Kasumi-1 (cell line): ENCODE measurements around the gene ROR1.

Source experiments
- DNase-seq, 2 experiments: peaks; one replicate each; lab custom pipeline; 2025; lab: John Stamatoyannopoulos, UW

ROR1 gene

DNA sequence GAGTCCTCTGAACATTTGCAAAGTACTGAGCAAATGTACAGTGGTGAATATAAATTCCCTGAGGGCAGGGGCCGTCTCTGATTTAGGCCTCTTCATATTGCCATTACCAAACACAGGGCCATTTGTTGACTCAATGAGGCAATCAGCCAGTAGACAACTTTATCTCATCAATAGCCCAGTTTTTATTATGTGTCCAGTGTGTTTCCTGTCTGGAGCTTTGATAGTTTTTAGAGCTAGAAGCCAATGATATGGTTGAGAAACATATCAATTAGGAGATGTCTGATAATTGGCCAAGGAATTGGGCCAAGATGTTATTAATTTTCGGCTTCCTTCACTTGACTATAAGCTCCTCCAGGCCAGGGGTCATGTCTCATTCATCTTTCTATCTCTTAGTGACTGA lies 163.0 kb downstream of the ROR1 start:
- no peak for DNase-seq

DNA sequence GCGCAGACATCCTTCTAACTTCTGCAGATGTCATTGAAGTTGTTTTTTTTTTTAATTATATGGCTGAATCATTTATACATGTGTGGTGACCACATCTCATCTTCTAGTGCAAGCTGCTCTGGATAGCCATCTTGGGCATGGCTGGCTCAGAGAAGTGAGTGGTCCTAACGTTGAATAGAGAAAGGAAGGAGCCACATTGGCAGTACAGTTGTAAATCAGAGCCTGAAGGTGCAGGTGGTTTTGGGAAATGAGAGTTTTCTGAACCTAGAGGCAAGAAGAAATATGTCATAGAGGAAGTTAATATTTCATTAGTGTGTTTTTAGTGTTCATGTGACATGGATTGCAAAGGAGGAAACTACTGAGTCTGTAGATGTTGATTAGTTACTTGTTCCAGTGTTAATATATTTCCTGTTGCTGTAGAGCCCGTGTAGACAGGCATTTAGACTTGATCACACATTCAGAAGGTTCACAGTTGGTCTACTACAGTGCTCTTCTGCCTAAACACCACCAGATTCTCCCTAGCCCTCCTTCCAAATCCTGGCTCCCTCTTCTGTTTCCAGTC lies 163.7 kb downstream of the ROR1 start:
- DNase-seq, result no peak

DNA sequence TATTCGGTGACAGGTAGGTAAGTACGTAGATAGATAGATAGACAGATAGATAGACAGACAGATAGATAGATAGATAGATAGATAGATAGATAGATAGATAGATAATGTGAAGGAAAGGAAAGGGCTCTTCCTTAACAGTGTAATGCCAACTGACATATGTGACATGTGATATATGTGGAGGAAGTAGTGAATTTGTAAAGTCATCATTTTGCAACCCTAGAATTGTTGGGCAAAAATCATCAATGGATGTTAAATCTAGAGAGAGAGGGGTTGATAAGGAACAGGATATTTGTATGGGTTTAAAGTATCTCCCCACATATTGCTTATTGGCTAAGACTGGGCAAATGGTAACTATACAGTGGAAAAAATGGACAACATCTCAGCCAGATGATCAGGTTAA lies 166.6 kb downstream of the ROR1 start:
- DNase-seq, result no peak

DNA sequence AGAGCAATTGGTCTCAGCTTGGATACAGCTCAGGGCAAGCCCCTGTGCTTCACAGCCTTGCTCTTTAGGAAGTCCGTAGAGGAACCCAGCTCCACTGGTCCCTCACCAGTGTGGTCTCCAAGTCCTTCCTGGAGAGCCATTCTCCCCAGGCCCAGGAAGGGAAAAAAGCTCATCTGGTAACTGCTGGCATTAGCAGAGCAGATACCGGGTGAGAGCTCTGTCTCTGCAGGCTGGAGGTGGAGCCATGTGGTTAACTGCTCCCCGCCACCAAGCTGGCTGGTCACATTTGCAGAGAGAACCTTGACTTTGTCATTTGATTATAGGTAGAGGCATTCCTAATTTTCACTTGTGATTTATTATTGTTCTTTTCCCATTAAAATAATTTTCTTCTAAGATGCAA lies 169.6 kb downstream of the ROR1 start:
- DNase-seq, result no peak

DNA sequence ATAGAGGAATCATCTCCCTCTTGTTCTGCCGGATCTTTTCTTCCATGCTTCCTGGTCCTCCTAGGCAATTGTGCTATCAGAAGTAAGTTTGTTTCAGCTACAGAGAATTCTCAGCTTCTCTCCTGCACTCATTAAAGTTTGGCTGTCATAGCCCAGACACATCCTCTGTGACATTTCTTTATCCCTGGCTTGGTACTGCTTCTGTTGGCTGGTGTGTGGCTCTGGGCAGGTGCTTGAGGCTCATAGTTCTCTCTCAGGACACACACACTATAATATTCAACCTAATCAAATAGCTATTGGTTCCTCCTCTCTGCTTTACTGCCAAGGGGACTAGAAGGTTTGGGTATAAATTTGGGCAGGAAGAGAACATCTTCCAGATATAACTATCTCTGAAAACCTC lies 172.1 kb downstream of the ROR1 start:
- DNase-seq, result no peak

DNA sequence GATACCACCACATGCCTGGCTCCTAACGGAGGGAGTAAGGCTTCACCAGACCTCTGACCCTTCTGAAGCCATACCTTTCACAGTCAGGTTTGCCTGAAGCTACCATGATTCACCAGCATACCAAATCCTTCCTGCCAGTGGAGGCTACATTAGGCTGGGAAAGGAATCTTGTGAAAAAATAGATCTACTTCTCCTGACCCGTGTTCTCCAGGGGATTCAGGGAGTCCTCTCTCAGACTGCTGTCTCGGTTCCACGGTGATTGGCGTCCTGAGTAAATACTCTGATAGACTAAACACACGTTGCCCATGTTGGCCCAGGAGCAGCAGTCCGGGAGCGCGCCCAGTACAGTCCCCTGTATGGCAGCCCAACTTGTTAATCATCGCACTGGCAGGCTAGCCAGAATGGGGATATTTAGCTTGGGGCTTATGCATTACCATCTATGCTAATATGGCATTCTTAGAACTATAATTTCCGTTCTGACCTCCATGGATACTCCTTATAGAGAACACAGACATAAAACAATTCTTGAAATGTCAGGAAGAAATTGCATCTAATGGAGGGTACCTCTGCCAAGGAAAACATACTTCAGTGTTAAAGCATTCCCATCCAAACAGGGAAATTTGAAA lies 173.2 kb downstream of the ROR1 start:
- DNase-seq, result no peak

DNA sequence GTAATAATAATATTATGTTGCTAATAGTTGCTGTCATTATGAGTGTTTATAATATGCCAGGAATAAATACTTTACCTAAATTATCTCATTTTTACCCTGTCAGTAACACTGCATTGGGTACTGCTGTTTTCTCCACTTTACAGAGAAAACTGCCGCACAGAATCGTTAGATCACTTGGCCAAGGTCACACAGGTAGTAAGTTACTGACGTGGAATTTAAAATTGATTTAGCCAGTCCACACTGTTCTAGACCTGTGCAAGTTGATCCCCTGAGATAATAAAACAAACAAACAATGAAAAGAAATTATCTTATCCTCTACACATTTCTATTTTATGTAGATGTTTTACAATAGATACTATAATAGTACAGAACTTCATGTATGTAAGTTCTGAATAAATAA lies 174.1 kb downstream of the ROR1 start:
- DNase-seq, result no peak

DNA sequence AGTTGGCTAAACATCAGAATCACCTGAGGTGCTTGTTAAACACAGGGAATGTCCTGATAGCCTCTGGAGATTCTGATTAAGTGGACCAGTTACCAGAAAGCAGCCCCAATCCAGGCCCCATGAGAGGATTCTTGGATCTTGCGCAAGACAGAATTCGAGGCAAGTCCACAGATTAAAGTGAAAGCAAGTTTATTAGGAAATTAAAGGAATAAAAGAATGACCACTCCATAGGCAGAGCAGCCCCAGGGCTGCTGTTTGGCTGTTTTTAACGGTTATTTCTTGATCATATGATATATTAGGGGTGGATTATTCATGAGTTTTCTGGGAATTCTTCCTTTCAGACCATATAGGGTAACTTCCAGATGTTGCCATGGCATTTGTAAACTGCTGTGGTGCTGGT lies 176.2 kb downstream of the ROR1 start:
- no peak for DNase-seq

DNA sequence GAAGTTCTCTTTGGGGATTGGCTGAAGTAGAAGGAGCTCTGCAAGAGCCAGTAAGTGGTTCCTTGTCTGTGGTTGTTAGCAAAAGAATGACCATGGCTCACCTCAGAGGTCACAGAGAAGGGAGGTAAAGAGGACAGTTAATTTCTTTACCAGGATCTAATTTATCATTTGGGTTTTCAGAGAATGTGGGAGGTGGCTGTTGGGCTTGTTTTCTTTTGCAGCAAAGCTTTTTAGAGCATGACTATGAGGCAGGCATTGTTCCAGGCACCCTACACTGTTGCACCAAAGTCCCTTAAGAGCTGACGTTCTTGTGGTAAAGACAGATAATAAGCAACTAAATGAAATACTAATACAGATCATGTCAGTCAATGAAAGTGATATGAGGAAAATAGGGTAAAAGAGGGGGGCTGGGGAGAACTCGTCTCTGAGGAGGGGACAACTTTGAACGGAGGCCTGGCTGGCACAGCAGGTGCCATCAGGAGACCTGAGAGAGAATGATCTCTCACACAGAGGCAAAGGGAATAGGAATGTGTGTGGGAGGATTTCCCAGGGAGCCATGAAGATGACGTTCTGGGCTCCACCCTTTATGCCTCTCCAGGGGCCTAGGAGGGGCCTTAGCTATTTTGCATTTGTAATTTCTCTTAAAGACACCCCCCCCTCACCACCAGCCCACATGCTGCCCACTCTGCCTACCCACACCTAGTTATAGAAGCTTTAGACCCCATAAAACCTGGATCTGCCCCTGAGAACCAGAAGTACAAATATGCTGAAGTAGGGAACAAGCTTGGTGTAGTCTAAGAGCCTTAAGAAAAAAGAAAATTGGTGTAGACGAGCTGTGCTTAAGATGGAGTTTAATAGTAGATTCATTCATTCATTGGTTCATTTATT lies 177.5 kb downstream of the ROR1 start:
- no peak for DNase-seq

DNA sequence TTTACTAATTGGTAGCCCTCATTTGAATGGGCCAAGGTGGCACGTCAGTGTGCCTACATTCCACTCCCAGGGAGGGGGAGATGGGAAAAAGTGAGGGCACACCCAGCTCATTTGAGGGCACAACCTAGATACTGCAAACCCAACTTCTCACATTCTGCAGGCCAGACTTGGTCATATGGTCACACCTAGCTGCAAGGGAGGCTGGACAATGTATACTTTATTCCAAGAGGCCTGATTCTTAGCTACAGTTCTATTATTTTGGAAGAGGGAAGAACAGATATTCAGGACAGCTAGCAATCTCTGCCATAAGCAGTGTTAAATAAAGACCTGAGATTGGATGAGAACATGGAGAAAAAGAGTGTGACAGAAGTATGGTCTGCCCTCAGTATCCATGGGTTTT lies 180.4 kb downstream of the ROR1 start:
- no peak for DNase-seq

DNA sequence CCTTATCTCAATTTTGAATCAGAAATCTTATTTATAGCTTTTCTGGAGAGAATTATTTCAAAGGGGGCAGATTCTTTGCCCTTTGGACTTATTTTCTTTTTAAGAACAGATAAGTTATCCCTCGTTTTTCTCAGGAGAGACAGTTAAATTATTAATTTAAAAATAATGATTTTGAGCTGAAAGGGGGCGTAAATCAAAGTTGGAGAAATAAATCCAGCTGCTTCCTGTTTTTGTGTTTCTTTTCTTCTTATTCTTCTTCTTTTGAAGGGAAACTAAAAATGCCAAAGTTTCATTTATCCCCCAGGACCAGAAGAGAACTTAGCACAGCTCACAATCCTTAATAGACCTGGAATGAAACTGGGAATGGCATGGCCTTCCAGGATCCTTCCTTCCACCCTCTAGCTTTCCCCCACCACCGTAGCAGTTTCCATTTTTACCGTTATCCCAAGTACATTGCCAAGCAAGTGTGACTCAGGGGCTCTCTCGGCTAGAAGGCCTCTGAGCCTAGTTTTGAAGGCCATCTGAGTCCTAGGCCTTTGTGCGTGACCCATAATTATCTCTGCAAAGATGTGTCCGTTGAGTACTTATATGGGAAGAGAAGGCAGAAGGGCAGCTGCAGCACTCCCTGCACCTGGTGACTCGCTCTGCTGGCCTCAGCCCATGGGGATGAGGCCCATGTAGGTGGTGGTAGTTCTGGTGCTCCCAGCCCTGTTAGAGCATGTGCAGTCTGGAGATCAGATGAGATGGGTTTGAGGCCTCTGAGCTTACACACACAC lies 181.7 kb downstream of the ROR1 start:
- DNase-seq, result no peak

DNA sequence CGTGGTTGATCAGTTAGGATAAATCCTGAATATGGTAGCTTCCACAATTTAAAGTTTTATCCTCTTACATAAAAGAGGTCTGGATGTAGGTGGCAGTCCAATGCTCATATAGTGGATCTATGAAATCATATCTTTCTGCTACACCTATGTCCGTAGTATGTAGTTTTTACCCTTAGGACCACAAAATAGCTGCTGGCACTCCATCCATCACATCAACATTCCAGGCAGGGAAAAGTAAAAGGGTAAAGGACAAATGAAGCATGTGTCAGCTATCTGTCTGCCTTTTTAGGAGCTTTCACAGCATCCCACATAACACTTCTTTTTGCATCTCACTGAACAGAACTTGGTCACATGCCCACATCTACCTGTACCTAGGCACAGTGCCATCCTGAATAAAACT lies 184.7 kb downstream of the ROR1 start:
- DNase-seq, result no peak

DNA sequence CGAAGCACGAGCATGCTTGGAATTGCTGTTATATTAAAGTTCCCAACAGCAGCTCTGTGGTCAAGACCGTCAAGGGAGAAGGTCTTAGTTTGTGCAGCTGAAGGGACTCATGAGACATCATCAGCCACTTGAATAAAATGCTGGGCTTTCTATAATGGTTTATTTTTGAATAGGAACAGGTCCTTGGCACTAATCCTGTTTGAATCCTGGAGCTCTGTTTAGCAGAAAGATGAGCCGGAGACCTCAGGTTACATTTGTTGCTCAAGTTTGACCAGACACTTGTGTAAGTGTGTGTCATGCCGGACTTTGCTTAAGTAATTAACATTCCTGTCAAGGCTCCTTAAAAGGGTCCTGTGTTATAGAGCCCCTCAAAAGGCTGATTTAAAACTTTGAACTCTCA lies 186.5 kb downstream of the ROR1 start:
- DNase-seq, result no peak

DNA sequence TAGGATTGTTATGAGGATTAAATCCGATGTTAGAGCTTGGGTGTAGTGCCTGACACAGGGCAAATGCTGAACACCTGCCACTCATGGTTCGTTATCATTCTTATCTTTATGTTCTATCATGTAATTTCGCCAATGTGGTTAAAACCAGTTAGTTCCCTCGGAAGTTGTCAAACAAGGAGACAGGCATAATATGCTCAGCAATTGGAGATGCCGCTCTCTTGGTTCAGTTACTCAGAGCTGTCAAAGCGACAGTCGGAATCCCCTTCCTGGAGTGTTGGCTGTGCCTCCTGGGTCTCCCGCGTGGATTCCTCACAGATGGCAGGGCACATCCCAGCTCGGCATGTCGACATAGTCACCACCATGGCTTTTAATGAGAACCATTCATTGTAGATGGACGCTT lies 192.2 kb downstream of the ROR1 start:
- DNase-seq, result no peak

DNA sequence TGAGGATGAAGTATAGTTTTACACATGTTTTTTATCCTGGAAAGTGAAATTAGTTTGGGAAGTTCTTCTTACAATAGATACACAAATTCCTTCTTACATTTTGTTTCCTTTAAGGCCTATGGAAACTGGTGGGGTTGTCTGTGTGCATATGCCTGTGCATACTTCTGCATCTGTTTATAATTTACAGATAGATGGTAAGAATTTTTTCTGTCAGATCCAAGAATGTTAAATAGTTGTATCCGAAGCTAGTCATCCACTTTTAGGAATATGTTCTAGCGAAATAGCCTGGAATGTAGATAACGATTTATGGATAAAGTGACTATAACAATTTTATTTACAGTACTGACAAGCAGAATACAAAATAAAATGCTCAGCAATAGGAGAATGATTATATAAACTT lies 194.1 kb downstream of the ROR1 start:
- no peak for DNase-seq

DNA sequence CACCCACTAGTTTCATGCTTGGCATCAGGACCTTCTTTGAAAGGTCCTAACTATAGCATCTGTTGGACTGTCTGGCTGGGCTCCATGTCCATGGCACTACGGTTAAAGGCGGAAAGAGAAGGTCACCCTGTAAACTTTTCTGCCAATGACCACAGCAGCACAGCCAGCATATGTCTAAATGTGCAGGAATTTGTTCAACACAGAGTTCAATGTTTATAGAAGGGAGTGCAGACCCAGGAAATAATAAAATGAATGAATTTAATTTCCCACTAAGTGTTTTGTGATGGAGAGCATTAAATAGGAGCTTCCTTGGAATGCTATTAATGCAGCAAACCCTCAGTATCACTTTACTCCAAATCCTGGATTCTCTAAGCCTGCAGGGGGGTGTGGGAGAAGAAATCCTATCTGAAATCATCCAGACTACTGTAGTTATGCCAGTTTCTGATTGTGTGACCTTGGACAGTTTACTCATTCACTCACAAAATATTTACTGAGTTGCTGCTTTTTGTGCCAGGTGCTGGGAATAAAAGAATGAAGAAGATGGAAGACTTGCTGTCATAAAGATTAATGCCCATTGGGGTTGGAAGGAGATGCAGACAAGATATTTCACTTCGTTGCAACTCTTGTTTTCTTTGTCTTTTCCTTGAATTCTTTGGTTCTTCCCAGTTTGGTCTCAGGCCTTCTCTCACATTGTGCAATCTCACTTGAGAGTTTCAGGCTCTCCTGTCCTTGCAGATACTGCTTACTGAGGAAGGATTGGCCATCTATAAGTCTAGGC lies 195.0 kb downstream of the ROR1 start:
- no peak for DNase-seq

DNA sequence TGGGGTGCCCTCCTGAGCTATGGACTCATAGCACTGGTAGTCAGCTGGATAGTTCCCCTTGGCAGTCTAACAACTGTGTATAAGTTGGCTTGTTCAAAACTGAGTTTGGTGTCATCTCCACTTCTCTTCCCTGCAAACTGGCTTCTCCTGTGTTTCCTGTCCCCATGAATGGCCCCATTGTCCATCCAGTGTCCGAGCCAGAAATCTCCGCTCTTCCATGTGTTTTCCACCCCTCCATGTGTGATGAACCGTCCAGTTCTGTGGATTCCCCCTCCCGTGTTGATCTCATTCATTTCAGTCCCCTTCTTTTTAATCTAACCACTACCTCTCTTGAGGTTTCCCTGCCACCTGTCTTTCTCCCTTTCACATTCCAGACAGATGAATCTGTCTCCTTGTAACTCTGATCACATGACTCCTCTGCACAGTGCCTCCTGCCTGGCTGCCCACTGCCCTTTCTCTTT lies 195.7 kb downstream of the ROR1 start:
- no peak for DNase-seq

DNA sequence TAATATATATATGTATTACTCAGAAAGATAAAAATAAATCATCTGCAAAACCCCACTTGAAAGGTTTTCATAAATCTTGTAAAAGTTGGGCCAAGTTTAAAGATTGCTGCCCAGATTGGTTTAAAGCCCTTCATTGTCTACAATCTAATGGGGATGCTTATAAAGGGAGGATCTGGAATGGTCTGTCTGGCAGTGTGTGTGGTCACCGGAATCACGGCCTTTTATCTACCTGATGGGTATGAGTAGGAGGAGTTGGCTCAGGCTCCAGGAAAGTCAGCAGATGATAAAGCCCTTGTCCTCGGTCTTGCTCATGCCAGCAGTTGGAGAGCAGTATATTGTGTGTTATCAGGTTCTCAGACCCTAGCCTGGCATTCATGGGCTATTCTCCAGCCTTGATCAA lies 197.7 kb downstream of the ROR1 start:
- DNase-seq, result no peak

DNA sequence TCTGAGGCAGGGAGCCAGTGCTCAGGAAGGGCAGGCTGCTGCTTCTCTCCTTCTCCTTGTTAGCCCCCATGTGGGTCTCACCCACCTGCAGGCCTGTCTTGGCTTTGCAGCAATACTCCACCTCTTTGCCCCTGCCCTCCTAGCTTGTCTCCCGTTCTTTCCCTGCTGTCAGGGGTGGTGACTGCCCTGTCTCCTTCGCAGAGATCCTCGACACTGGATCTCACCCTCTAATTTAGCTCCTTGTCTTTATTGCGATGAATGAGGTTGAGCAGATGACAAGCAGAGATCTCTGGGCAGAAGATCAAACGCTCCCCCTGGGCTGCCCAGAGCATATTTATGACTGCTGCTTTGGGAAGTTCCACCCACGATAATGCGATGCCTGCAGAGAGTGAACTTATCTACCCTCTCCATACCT lies 199.2 kb downstream of the ROR1 start:
- no peak for DNase-seq

DNA sequence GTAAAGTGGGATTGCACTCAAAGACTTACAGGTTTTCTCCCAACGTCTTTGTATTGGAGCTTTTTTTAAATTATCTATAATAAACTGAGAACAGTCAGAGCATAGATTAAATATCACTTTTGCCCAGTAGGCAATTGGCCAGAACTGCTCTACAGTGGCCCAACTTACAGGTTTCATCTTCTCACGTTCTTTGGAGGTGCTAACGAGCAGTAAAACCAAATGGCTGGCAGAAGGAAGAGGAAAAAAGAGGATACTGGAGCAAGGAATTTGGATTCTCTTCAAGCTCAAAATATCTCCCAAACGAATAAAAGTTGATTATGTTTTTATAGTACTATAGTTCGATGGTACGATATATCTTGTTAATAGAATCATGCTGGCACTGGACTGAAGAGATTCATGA lies 201.1 kb downstream of the ROR1 start:
- no peak for DNase-seq

DNA sequence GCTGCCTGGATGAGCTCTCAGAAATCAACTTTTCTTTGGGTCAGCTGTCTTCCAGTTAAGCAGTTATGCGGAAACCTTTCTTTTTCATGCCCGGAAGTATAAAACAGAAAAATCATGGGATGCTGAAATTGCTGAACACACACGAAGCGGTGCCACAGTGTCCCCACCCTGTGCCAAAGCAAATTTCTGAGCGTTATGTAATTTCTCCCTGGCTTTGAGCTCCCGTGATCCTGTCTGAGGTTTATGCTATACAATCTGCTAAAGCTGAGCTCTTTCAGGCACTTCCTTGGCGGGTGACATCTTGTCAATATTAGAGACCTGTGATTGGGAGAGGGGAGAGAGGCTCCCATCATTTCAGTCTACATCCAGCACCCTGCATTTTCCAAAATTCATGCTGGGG lies 201.7 kb downstream of the ROR1 start:
- no peak for DNase-seq

DNA sequence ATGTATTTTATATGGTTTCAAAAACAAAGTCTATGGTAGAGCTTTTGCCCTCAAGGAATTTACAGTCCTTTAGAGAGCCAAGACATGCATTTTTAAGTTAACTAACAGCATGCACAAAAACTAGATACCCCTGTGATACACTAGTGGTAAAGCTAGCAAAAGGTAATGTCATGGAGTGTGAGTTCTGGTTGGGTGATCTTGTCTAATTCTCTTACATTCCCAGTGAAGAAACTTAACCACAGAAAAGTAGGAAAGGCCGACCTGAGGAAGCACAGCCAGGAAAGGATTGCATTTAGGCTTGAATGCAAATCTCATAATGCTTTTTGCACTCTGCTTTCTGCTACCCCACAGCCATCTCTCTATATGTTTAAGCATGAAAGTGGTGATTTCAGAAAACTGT lies 202.2 kb downstream of the ROR1 start:
- no peak for DNase-seq
